GM15510 (cell line): ENCODE measurements around the gene SDR42E2.

Source experiments
- POLR2A ChIP-seq: IDR thresholded peaks from 3 replicates; pipeline ENCODE4 v1.6.1; 2011; ENCODE audit warnings: borderline replicate concordance; ENCODE audit not compliant: insufficient read length; ENCODE audit errors: extremely low read depth

SDR42E2 gene

GRCh38 chr16:22183901-22184614 lies 21.8 kb downstream of the SDR42E2 start:
- TF ChIP-seq POLR2A = no peak

GRCh38 chr16:22184615-22184968 lies 22.3 kb downstream of the SDR42E2 start:
- TF ChIP-seq POLR2A = no peak

DNA sequence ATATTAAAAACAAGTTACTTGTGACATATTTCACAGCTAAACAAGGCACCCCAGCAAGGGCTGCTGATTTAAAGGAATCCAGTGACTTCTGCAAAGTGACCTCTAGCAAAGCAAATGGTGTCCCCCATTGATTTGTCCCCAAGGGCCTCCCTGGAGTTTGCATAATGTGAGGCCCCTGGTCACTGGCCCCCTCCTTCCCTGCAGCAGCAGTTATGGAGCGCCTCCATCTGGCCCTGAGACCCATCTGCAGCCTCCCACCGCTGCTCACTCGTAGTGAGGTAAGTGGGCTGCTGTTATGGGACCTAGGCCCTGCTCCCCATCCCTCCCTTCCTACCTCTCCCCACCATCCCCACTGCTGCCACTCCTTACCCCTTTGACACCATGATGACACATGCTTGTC lies 24.2 kb downstream of the SDR42E2 start:
- no peak for TF ChIP-seq POLR2A

DNA sequence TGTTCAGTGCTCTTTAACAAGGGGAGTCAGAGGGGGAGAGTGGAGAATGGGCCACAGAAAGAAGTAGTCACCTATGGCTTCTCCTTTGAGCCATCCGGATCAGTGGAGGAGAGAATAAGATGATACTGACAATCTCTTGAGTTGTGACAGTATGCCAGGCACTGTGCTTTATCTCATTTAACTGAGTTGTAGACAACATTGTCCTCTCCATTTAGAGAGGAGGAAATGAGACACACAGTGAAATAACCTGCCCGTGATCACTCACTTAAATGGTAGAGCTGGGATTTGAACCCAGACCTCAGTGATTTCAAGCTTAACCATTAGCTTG lies 25.9 kb downstream of the SDR42E2 start:
- no peak for TF ChIP-seq POLR2A

DNA sequence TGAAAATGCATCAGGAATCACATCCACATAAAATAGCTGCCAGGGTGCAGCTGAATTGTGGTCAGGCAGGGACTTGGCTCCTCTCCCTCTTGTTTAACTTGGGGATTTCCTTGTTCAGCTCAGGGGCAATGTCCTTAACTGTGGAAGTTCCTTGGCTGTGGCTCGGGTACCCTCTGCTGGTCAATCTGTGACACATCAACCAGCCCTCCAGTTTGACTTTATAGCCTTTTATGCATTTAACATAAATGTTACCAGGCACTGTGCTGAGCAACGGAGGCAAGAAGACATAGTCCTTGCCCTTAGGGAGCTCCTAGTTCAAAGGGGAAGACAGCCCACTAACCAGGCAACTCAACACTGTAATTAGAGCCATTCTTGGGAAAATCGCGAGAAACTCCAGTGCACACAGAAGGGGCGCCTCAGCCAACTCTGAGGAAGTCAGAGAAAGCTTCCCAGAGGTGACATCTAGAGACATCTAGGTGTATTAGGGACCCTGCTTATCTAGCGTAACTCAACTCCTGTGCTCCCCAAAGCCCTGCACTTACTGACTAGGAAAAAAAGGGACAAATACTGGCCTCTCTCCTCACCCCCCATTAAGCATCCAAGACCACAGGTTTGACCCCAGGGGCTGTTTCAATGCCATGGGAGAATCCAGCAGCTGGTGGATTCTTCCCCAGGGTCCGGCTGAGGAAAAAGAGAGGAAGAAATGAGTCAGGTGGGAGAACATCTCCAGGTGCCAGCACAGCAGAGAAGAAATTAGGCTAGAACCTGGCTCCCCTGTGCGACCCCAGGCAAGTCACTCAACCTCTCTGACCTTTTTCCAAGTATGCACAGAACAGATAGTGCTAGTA lies 26.5 kb downstream of the SDR42E2 start:
- no peak for TF ChIP-seq POLR2A

- no peak for TF ChIP-seq POLR2A
Measured at GRCh38 chr16:22189473-22190080, 27.3 kb downstream of the SDR42E2 start.

DNA sequence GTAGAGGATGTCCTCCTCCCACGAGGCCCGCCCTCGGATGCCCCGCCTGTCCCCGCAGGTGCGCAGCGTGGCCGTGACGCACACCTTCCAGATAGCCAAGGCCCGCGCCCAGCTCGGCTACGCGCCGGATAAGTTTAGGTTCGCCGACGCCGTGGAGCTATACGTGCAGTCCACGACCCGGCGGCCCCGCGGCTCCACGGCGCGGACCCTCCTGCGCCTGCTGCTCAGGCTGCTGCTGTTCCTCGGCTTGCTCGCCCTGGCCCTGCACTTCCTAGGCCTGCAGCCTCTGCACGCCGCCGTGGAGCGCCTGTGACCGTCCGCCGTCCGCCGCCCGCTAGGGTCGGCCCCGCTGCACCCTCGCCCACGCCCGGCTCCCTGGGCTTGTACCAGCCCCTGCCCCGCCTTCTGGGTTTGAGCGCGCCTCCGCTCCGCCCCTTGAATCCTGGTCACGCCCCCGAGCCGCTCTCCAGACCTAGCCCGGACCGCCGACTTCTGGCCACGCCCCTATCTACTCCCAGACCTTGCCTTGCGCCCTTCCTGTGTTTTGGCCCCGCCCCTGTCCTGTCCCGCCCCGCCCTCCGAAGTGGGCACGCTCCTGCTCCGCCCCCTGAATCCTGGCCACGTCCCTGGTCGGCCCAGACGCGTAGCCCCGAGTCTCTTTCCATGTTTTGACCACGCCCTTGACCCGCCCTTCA lies 27.9 kb downstream of the SDR42E2 start:
- TF ChIP-seq POLR2A = peak; percentile 82

DNA sequence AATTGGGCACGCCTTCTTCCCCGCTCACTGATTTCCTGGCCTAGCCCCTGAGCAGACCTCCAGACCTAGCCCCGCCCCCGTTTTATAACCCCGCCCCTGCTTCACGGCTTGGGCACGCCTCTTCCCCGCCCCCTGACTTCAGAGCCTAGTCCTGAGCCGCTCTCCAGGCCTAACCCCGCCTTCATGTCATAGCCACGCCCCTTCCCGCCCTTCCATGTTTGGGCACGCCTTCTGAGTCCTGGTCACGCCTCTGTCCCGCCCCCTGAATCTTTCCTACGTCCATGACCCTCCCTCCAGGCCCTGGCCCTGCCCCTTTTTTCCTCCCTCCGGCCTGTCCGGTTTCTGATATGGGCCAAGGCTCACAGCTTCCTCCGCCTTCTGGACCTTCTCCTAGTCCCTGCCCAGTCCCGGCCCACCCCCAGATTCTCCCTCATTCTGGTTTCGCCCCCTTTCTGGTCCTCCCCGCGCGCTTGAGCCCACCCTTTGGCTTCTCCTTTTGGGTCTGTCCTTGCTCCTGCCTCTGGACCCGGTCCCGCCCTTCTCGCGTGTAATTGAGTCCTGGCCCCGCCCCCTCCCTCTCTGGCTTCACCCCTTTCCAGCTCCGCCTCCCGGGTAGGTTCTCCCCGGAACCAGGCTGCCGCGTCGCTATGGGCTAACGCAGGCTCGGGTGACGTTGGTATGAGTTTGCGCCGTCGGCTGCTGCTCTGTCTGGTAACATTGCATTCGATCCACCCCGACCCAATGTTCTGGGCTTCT lies 28.6 kb downstream of the SDR42E2 start:
- TF ChIP-seq POLR2A = peak; percentile 68

DNA sequence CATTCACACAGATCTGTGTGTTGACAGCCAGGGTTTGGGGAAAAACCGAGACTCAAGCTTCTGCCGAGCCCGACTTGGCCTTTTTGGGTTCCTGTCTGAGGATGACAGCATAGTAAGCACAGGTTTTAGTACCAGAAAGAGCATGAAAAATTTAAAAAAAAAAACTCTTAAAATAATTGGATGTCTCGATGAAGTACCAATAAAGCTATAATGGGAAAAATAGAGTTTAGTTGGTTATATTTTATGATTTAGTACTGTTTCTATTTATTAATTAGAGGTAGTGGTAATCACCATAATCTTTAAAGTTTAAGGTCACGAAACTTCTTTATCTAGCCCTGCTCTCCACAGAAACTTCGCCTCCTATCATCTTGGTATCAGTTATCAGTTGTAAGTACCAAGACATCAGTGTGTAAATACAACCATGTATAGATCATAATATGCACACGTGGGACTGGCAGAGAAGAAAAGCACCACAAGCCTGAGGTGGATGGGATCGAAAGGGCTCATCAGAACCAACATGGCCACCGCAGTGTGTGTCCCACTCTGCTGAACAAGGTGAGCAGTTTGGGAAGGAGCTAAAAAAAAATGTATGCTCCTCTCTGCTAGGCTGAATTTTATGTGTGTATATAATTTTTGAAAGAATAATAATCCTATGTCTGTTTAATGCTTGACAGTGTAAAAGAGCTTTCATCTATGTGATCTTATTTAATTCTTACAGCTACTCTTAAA lies 29.4 kb downstream of the SDR42E2 start:
- TF ChIP-seq POLR2A = no peak

DNA sequence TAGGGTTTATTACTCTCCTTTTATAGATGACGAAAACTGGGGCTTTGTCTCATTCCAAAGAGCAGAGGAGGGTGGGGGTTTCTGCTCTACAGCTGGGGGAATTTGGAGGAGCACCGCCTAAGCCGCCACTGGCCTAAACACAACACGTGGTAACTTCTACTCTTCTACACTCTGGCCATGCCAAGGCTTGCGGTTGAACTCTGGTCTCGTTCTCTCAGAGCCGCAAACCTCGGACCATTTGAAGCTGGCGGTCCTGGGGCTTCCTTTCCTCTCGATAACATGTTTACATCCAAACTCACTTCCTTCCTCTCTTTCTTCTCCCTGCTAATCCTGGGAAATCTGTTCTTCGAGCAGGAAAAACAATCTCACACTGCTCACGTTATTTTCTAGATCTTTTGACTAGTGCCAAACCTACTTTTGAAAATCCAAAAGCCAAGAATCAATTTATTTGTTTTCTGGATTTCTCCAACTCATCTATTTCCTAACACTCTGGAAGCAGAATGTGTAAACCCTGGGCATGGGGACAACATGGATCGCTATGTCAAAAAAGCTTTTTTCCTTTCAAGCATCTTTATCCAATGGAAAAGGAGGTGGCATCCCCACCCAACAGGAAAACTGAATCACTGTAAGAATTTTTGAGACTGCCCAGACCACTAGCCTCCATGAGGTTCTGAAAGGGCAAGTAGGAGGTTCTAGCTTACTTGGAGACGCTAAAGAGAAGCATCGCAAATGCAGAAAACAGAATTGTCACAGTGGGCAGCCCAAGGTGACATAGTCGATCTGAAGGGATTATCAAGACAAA lies 30.2 kb downstream of the SDR42E2 start:
- peak; percentile 31 for TF ChIP-seq POLR2A

GRCh38 chr16:22193063-22193411 lies 30.7 kb downstream of the SDR42E2 start:
- no peak for TF ChIP-seq POLR2A

- TF ChIP-seq POLR2A = no peak
Measured at GRCh38 chr16:22194707-22195444, 32.6 kb downstream of the SDR42E2 start.

GRCh38 chr16:22195445-22195694 lies 33.1 kb downstream of the SDR42E2 start:
- TF ChIP-seq POLR2A = no peak
